ENCODE results near the gene AOAH.

Gene AOAH

GRCh38 chr7:36690514-36691187 lies 33.6 kb downstream of the AOAH start:
- DNase-seq (ENCODE audit: low read depth), result no peak

GRCh38 chr7:36690041-36690440 lies 34.3 kb downstream of the AOAH start:
- DNase-seq (ENCODE audit: low read depth), result no peak

- DNase-seq (ENCODE audit: low read depth), result no peak
These were observed 37.8 kb downstream of the AOAH start for GRCh38 chr7:36686499-36686898.

GRCh38 chr7:36684954-36685353 lies 39.3 kb downstream of the AOAH start:
- no peak for DNase-seq (ENCODE audit: low read depth)

- no peak for DNase-seq (ENCODE audit: low read depth)
These were observed 40.5 kb downstream of the AOAH start for GRCh38 chr7:36683695-36684357.

GRCh38 chr7:36683111-36683510 lies 41.2 kb downstream of the AOAH start:
- DNase-seq (ENCODE audit: low read depth), result no peak

GRCh38 chr7:36682102-36682501 lies 42.2 kb downstream of the AOAH start:
- no peak for DNase-seq (ENCODE audit: low read depth)

- DNase-seq (ENCODE audit: low read depth), result no peak
These were observed 46.4 kb downstream of the AOAH start for GRCh38 chr7:36677769-36678437.

GRCh38 chr7:36673703-36674102 lies 50.6 kb downstream of the AOAH start:
- no peak for DNase-seq (ENCODE audit: low read depth)

GRCh38 chr7:36671432-36671829 lies 52.9 kb downstream of the AOAH start:
- DNase-seq (ENCODE audit: low read depth), result no peak

- peak; percentile 55 for DNase-seq (ENCODE audit: low read depth)
These were observed 53.5 kb downstream of the AOAH start for GRCh38 chr7:36670585-36671431.

GRCh38 chr7:36668750-36669149 lies 55.5 kb downstream of the AOAH start:
- DNase-seq (ENCODE audit: low read depth), result no peak

- DNase-seq (ENCODE audit: low read depth), result no peak
These were observed 56.2 kb downstream of the AOAH start for GRCh38 chr7:36668080-36668479.

GRCh38 chr7:36667007-36667745 lies 57.1 kb downstream of the AOAH start:
- DNase-seq (ENCODE audit: low read depth), result no peak

GRCh38 chr7:36663481-36663880 lies 60.8 kb downstream of the AOAH start:
- DNase-seq (ENCODE audit: low read depth), result no peak

GRCh38 chr7:36661135-36661840 lies 63.0 kb downstream of the AOAH start:
- no peak for DNase-seq (ENCODE audit: low read depth)

- DNase-seq (ENCODE audit: low read depth), result no peak
These were observed 64.5 kb downstream of the AOAH start for GRCh38 chr7:36659638-36660341.

- DNase-seq (ENCODE audit: low read depth), result no peak
These were observed 65.2 kb downstream of the AOAH start for GRCh38 chr7:36659172-36659516.

GRCh38 chr7:36658335-36659171 lies 65.7 kb downstream of the AOAH start:
- DNase-seq (ENCODE audit: low read depth), result no peak
